OCI-LY7 (cell line): Measurements from ENCODE around the gene MPPED1. TPM values are rescaled to one million over a fixed set of nuclear protein-coding genes. Genes with fewer than 3 reads are reported as not detected.

Experiments
- BruUV-seq: library from RNA; stranded (reverse); fragments of 400-500 nt; replicated peaks from 2 replicates; lab custom pipeline; 2021; lab: Mats Ljungman, UMichigan
- CTCF ChIA-PET: fragments of 300-600 bp; sonication (Branson Sonifier 250); formaldehyde crosslinking; loops from one replicate; lab custom pipeline; 2022; ENCODE audit warnings: antibody characterized with exemption; ENCODE audit not compliant: unreplicated experiment; lab: Charles Lee
- POLR2A ChIA-PET: fragments of 300-600 bp; sonication (Branson Sonifier 250); formaldehyde crosslinking; loops from one replicate; lab custom pipeline; 2022; ENCODE audit warnings: antibody characterized with exemption; lab: Charles Lee
- DNase-seq: peaks from one replicate; pipeline ENCODE4 v3.0.0-alpha.2; 2015; ENCODE audit warnings: low spot score
- H2AFZ ChIP-seq: fragments of 200-600 bp; sonication (generic), shearing (Covaris generic); 2 replicates; pipeline ENCODE4 v1.6.1; 2014; ENCODE audit warnings: mild to moderate bottlenecking, antibody characterized with exemption, low read length, moderate library complexity
- H3K27ac ChIP-seq: fragments of 200-600 bp; sonication (generic); 2 replicates; pipeline ENCODE4 v1.5.1; 2014; ENCODE audit warnings: mixed run types, low read depth, mild to moderate bottlenecking, moderate library complexity, low read length, inconsistent platforms; ENCODE audit not compliant: poor library complexity, severe bottlenecking
- H3K36me3 ChIP-seq: fragments of 200-600 bp; sonication (generic); 2 replicates; pipeline ENCODE4 v1.6.1; 2014; ENCODE audit warnings: mild to moderate bottlenecking, antibody characterized with exemption, low read length, moderate library complexity, mixed read lengths; ENCODE audit not compliant: insufficient read depth
- H3K4me1 ChIP-seq: fragments of 200-600 bp; sonication (generic); 2 replicates; pipeline ENCODE4 v1.5.1; 2014; ENCODE audit warnings: mild to moderate bottlenecking, low read length; ENCODE audit not compliant: insufficient read depth, poor library complexity, severe bottlenecking
- H3K4me2 ChIP-seq: fragments of 200-600 bp; sonication (generic); 2 replicates; pipeline ENCODE4 v1.6.1; 2014; ENCODE audit warnings: mild to moderate bottlenecking, low read length
- H3K4me3 ChIP-seq: fragments of 200-600 bp; sonication (generic); 2 replicates; pipeline ENCODE4 v1.5.1; 2014; ENCODE audit warnings: mild to moderate bottlenecking, low read depth, low read length; ENCODE audit not compliant: poor library complexity, severe bottlenecking
- H3K79me2 ChIP-seq: fragments of 200-600 bp; sonication (generic); 2 replicates; pipeline ENCODE4 v1.6.1; 2016; ENCODE audit warnings: low read depth, mild to moderate bottlenecking, low read length, moderate library complexity, mixed read lengths; ENCODE audit not compliant: insufficient read depth
- H3K9me2 ChIP-seq: fragments of 200-600 bp; sonication (generic); 2 replicates; pipeline ENCODE4 v1.6.1; 2016; ENCODE audit warnings: mild to moderate bottlenecking, low read length, mixed read lengths; ENCODE audit not compliant: insufficient read depth
- H3K9me3 ChIP-seq: fragments of 200-600 bp; sonication (generic); 2 replicates; pipeline ENCODE4 v1.6.1; 2014; ENCODE audit warnings: mild to moderate bottlenecking, mixed run types, low read length, mixed read lengths
- H4K20me1 ChIP-seq: fragments of 200-600 bp; sonication (generic); 2 replicates; pipeline ENCODE4 v1.6.1; 2014; ENCODE audit warnings: mild to moderate bottlenecking, antibody characterized with exemption, low read length, moderate library complexity, mixed read lengths; ENCODE audit not compliant: insufficient read depth
- EZH2phosphoT487 ChIP-seq: fragments of 200-600 bp; sonication (generic); IDR thresholded peaks from 2 replicates; pipeline ENCODE4 v1.6.1; 2018; ENCODE audit warnings: low read depth, borderline replicate concordance, mild to moderate bottlenecking, mixed run types, antibody characterized with exemption, low read length, moderate library complexity, mixed read lengths
- intact Hi-C: fragments of 100-400 bp; cut with micrococcal nuclease; formaldehyde crosslinking; loops from one replicate; pipeline ENCODE4 v1.10.0; 2022; ENCODE audit not compliant: unreplicated experiment
- total RNA-seq, 2 experiments: library from RNA; depleted of rRNA in 1 of 2; stranded (reverse); fragments of >200 nt in 1 of 2; shearing (Covaris generic) in 1 of 2; gene quantifications; 2 replicates each; pipeline ENCODE4 v1.2.3, GENCODE V29; 2014 to 2022
- TF ChIP-seq, protein P1 (sequence below): fragments of 200-600 bp; sonication (generic); conservative IDR thresholded peaks from 2 replicates; pipeline ENCODE4 v1.5.1; 2014; ENCODE audit warnings: mild to moderate bottlenecking, antibody characterized with exemption, low read length, moderate library complexity, mixed read lengths

Gene MPPED1
- total RNA-seq, 2 experiments from 2014 or later = not detected

- CTCF ChIA-PET = no interaction called here
- Histone ChIP-seq H3K9me3 (no peaks in the 10 kb centered on the region), H2AFZ (no peak overlapping the region), H4K20me1 (no peaks in the 10 kb centered on the region), H3K27ac (no peak overlapping the region), H3K9me2 (no peaks in the 10 kb centered on the region), H3K4me2 (no peak overlapping the region), H3K36me3 (no peaks in the 10 kb centered on the region), H3K4me1 (no peaks in the 10 kb centered on the region), H3K4me3 (no peak overlapping the region), H3K79me2 (no peaks in the 10 kb centered on the region)
- TF ChIP-seq, protein P1, sequence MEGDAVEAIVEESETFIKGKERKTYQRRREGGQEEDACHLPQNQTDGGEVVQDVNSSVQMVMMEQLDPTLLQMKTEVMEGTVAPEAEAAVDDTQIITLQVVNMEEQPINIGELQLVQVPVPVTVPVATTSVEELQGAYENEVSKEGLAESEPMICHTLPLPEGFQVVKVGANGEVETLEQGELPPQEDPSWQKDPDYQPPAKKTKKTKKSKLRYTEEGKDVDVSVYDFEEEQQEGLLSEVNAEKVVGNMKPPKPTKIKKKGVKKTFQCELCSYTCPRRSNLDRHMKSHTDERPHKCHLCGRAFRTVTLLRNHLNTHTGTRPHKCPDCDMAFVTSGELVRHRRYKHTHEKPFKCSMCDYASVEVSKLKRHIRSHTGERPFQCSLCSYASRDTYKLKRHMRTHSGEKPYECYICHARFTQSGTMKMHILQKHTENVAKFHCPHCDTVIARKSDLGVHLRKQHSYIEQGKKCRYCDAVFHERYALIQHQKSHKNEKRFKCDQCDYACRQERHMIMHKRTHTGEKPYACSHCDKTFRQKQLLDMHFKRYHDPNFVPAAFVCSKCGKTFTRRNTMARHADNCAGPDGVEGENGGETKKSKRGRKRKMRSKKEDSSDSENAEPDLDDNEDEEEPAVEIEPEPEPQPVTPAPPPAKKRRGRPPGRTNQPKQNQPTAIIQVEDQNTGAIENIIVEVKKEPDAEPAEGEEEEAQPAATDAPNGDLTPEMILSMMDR = no peak
- TF ChIP-seq EZH2phosphoT487 = no peak
- no peak for DNase-seq
- intact Hi-C loops = no loop called here
- POLR2A ChIA-PET = no interaction called here
- no TSS peak for BruUV-seq
Measured at GRCh38 chr22:43554259-43554636, 142.4 kb downstream of the MPPED1 start.

GRCh38 chr22:43554694-43555365 lies 143.0 kb downstream of the MPPED1 start:
- Histone ChIP-seq H3K79me2 (no peaks in the 10 kb centered on the region), H3K27ac (no peak overlapping the region), H3K4me3 (no peak overlapping the region), H3K4me2 (no peak overlapping the region), H3K36me3 (no peaks in the 10 kb centered on the region), H2AFZ (no peak overlapping the region), H3K9me3 (no peaks in the 10 kb centered on the region), H3K9me2 (no peaks in the 10 kb centered on the region), H4K20me1 (no peaks in the 10 kb centered on the region), H3K4me1 (no peaks in the 10 kb centered on the region)
- ChIA-PET CTCF (no interaction called here), POLR2A (interaction anchor here (0.7 kb wide), 1 partner anchor 629 kb away, joined by 3 read pairs; no protein-coding TSS in a partner anchor)
- TF ChIP-seq, protein P1 = no peak
- TF ChIP-seq EZH2phosphoT487 = no peak
- no TSS peak for BruUV-seq
- no peak for DNase-seq
- intact Hi-C loops = no loop called here
